IMR-90 (cell line): ENCODE results near the gene COL27A1. TPM values are rescaled to one million over a fixed set of nuclear protein-coding genes. Genes with fewer than 3 reads are reported as not detected.
A peak's percentile ranks its signal among the peaks of the same experiment; 100 is the strongest.

Source experiments
- ATAC-seq: fragments of 200-7000 bp; cut with Tn5 transposase; 2 replicates; pipeline ENCODE4 v1.9.1; 2020; ENCODE audit warnings: low read depth, mild to moderate bottlenecking, moderate library complexity
- BruUV-seq: library from RNA; stranded (reverse); fragments of 400-500 nt; replicated peaks from 2 replicates; lab custom pipeline; 2021; lab: Mats Ljungman, UMichigan
- CTCF ChIA-PET: fragments of 300-600 bp; formaldehyde crosslinking; extraction: SDS; loops from one replicate; lab custom pipeline; 2021; ENCODE audit warnings: antibody characterized with exemption; lab: Yijun Ruan, JAX
- POLR2A ChIA-PET: fragments of 300-600 bp; sonication (Branson Sonifier 250); formaldehyde crosslinking; loops from one replicate; lab custom pipeline; 2022; ENCODE audit warnings: antibody characterized with exemption; ENCODE audit not compliant: unreplicated experiment; lab: Charles Lee
- DNase-seq: peaks from one replicate; pipeline ENCODE4 v3.0.0; 2013
- H2AFZ ChIP-seq: replicated peaks from 2 replicates; pipeline ENCODE3; 2013; ENCODE audit warnings: low read length, mild to moderate bottlenecking; ENCODE audit not compliant: poor library complexity
- H2AK5ac ChIP-seq: 2 replicates; pipeline ENCODE4 v1.6.1; 2013; ENCODE audit warnings: low read depth, low read length, inconsistent platforms
- H2AK9ac ChIP-seq: replicated peaks from 2 replicates; pipeline ENCODE3; 2013; ENCODE audit warnings: mild to moderate bottlenecking, low read depth, low read length, moderate library complexity; ENCODE audit not compliant: poor library complexity
- H2BK120ac ChIP-seq: 2 replicates; pipeline ENCODE4 v1.6.1; 2013; ENCODE audit warnings: low read depth, low read length, inconsistent platforms
- H2BK15ac ChIP-seq: 3 replicates; pipeline ENCODE4 v1.6.1; 2013; ENCODE audit warnings: low read depth, low read length, inconsistent platforms
- H2BK20ac ChIP-seq: 2 replicates; pipeline ENCODE4 v1.6.1; 2013; ENCODE audit warnings: low read depth, mild to moderate bottlenecking, inconsistent platforms, low read length, moderate library complexity
- H2BK5ac ChIP-seq: 2 replicates; pipeline ENCODE4 v1.6.1; 2013; ENCODE audit warnings: mild to moderate bottlenecking, low read depth, low read length, inconsistent platforms; ENCODE audit not compliant: poor library complexity, severe bottlenecking
- H3K14ac ChIP-seq: replicated peaks from 2 replicates; pipeline ENCODE4 v1.6.1; 2013; ENCODE audit warnings: low read depth, low read length, inconsistent platforms
- H3K18ac ChIP-seq: 2 replicates; pipeline ENCODE4 v1.6.1; 2013; ENCODE audit warnings: low read depth, low read length, control low read depth
- H3K23ac ChIP-seq: 2 replicates; pipeline ENCODE4 v1.6.1; 2013; ENCODE audit warnings: low read depth, low read length, inconsistent platforms
- H3K27ac ChIP-seq: 2 replicates; pipeline ENCODE4 v1.5.1; 2013; ENCODE audit warnings: mild to moderate bottlenecking, control low read depth, low read length; ENCODE audit not compliant: insufficient read depth
- H3K27me3 ChIP-seq: 2 replicates; pipeline ENCODE4 v1.6.1; 2013; ENCODE audit warnings: low read length; ENCODE audit not compliant: control insufficient read depth, insufficient read depth
- H3K36me3 ChIP-seq: 2 replicates; pipeline ENCODE4 v1.6.1; 2013; ENCODE audit warnings: low read length, mixed read lengths; ENCODE audit not compliant: control insufficient read depth, insufficient read depth
- H3K4ac ChIP-seq: 2 replicates; pipeline ENCODE4 v1.6.1; 2013; ENCODE audit warnings: low read depth, low read length, inconsistent platforms
- H3K4me1 ChIP-seq: 2 replicates; pipeline ENCODE4 v1.6.1; 2013; ENCODE audit warnings: low read length, mixed read lengths; ENCODE audit not compliant: control insufficient read depth, insufficient read depth
- H3K4me2 ChIP-seq: 2 replicates; pipeline ENCODE4 v1.6.1; 2013; ENCODE audit warnings: low read depth, mild to moderate bottlenecking, control low read depth, low read length, moderate library complexity
- H3K4me3 ChIP-seq: 2 replicates; pipeline ENCODE4 v1.5.1; 2013; ENCODE audit warnings: low read depth, mild to moderate bottlenecking, control low read depth, low read length, moderate library complexity; ENCODE audit not compliant: insufficient read depth
- H3K56ac ChIP-seq: 2 replicates; pipeline ENCODE4 v1.6.1; 2013; ENCODE audit warnings: low read length, inconsistent platforms; ENCODE audit not compliant: insufficient read depth; ENCODE audit errors: extremely low read depth
- H3K79me1 ChIP-seq, 2 experiments: 2 replicates each; pipeline ENCODE4 v1.6.1; 2013; ENCODE audit warnings: low read length in 2 of 2, inconsistent platforms in 1 of 2, low read depth in 1 of 2
- H3K9ac ChIP-seq: 2 replicates; pipeline ENCODE4 v1.6.1; 2013; ENCODE audit warnings: low read depth, low read length, control low read depth
- H3K9me1 ChIP-seq: 2 replicates; pipeline ENCODE4 v1.6.1; 2013; ENCODE audit warnings: low read length, inconsistent platforms; ENCODE audit not compliant: insufficient read depth
- H3K9me3 ChIP-seq: 2 replicates; pipeline ENCODE4 v1.6.1; 2013; ENCODE audit warnings: low read length; ENCODE audit not compliant: control insufficient read depth, insufficient read depth
- H4K20me1 ChIP-seq: 2 replicates; pipeline ENCODE4 v1.6.1; 2013; ENCODE audit warnings: low read length, inconsistent platforms; ENCODE audit not compliant: insufficient read depth
- H4K5ac ChIP-seq: 2 replicates; pipeline ENCODE4 v1.6.1; 2013; ENCODE audit warnings: mild to moderate bottlenecking, low read depth, low read length, control low read depth
- H4K8ac ChIP-seq, 2 experiments: 2 replicates each; pipeline ENCODE4 v1.6.1; 2013; ENCODE audit warnings: low read depth in 2 of 2, low read length in 2 of 2, control low read depth in 1 of 2, inconsistent platforms in 1 of 2
- H4K91ac ChIP-seq: 2 replicates; pipeline ENCODE4 v1.6.1; 2013; ENCODE audit warnings: low read depth, low read length, inconsistent platforms; ENCODE audit not compliant: insufficient read depth
- BHLHE40 ChIP-seq: fragments of 150-350 bp; IDR thresholded peaks from 2 replicates; pipeline ENCODE4 v1.6.1; 2016; ENCODE audit warnings: mild to moderate bottlenecking, low read depth, low read length
- CEBPB ChIP-seq: IDR thresholded peaks from 2 replicates; pipeline ENCODE4 v1.6.1; 2012; ENCODE audit warnings: low read depth, low read length, improper control_type of control experiment
- CHD1 ChIP-seq: IDR thresholded peaks from 2 replicates; pipeline ENCODE4 v1.6.1; 2012; ENCODE audit warnings: low read depth, low read length, improper control_type of control experiment
- FOS ChIP-seq: fragments of 150-350 bp; IDR thresholded peaks from 2 replicates; pipeline ENCODE4 v1.6.1; 2016; ENCODE audit warnings: low read depth, low read length
- MAFK ChIP-seq: IDR thresholded peaks from 2 replicates; pipeline ENCODE4 v1.6.1; 2012; ENCODE audit warnings: low read depth, low read length, improper control_type of control experiment
- MAZ ChIP-seq: IDR thresholded peaks from 2 replicates; pipeline ENCODE4 v1.6.1; 2012; ENCODE audit warnings: low read depth, mild to moderate bottlenecking, low read length, improper control_type of control experiment, moderate library complexity, borderline replicate concordance
- MXI1 ChIP-seq: IDR thresholded peaks from 2 replicates; pipeline ENCODE4 v1.6.1; 2012; ENCODE audit warnings: low read depth, mild to moderate bottlenecking, low read length, moderate library complexity, borderline replicate concordance
- POLR2A ChIP-seq: IDR thresholded peaks from 2 replicates; pipeline ENCODE4 v1.6.1; 2012; ENCODE audit warnings: mild to moderate bottlenecking, low read depth, low read length
- RAD21 ChIP-seq: IDR thresholded peaks from 2 replicates; pipeline ENCODE4 v1.6.1; 2012; ENCODE audit warnings: low read length, improper control_type of control experiment
- WGBS, 2 experiments: methylation state at CpG; one replicate each; pipeline versions ENCODE4 v1.1.5 to v1.1.7; 2013; ENCODE audit warnings: missing lambda C conversion rate in 2 of 2; ENCODE audit not compliant: insufficient read length in 1 of 2; ENCODE audit errors: extremely low coverage in 2 of 2; 5-methylcytosine and 5-hydroxymethylcytosine counted together
- dilution Hi-C: fragments of 300-500 bp; cut with HindIII; formaldehyde crosslinking; loops from one replicate; pipeline ENCODE4 v1.14.3; 2018; ENCODE audit warnings: low sequenced_read_pairs; ENCODE audit not compliant: unreplicated experiment
- in situ Hi-C: fragments of 300-500 bp; cut with MboI; formaldehyde crosslinking; loops from 3 replicates; pipeline ENCODE4 v1.14.3; 2019; ENCODE audit warnings: low sequenced_read_pairs, inconsistent platforms, mixed read lengths
- intact Hi-C: fragments of 100-400 bp; cut with micrococcal nuclease; formaldehyde crosslinking; loops from 2 replicates; pipeline ENCODE4 v1.10.0; 2022
- polyA plus RNA-seq, 3 experiments: library from polyadenylated mRNA; depleted of rRNA; stranded (reverse); fragments of >200 nt; gene quantifications; 2 replicates each; pipeline ENCODE4 v1.2.3, GENCODE V29; 2012; ENCODE audit warnings: low replicate concordance in 1 of 3
- total RNA-seq: library from RNA; depleted of rRNA; stranded (reverse); fragments of >200 nt; gene quantifications from 2 replicates; pipeline ENCODE4 v1.2.3, GENCODE V29; 2012
- TF ChIP-seq, protein P1 (sequence below): fragments of 150-350 bp; IDR thresholded peaks from 2 replicates; pipeline ENCODE4 v1.6.1; 2016; ENCODE audit warnings: low read depth, mild to moderate bottlenecking, low read length, moderate library complexity, borderline replicate concordance
- TF ChIP-seq, protein P2 (sequence below): conservative IDR thresholded peaks from 2 replicates; pipeline ENCODE4 v1.5.1; 2012; ENCODE audit warnings: mild to moderate bottlenecking, low read depth, low read length, improper control_type of control experiment

Gene COL27A1
- total and polyA plus RNA-seq, 2 of the 4 experiments (the other 2 are of a cell fraction) = 3.2 to 18.3 TPM

DNA sequence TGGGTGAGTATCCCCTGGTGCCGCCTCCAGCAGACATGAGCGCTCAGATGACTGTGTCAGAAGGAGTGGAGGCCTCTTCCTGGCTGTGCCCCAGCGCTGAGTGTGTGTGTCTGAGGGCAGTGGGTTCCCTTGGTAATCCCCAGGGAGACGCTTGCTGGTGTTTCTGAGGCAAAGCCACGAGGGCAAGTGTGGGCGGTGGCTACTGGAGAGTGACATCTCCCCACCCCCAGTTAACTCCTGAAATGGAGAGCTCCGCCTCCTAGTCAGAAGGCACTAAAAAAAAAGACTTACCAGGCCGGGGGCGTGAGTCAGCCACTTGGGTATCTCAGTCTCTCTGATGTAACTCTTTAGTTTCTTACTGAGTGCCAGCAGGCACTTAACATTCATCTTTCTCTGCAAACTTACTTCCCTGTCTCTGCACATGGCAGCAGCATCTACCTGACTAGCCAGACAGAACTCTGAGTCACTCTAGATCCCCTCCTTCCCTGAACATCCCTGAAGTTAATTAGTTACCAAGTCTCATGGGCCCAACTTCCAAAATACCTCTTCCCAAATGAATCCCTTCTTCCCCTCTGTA lies 193.7 kb downstream of the COL27A1 start (continued):
- TF ChIP-seq, protein P1, sequence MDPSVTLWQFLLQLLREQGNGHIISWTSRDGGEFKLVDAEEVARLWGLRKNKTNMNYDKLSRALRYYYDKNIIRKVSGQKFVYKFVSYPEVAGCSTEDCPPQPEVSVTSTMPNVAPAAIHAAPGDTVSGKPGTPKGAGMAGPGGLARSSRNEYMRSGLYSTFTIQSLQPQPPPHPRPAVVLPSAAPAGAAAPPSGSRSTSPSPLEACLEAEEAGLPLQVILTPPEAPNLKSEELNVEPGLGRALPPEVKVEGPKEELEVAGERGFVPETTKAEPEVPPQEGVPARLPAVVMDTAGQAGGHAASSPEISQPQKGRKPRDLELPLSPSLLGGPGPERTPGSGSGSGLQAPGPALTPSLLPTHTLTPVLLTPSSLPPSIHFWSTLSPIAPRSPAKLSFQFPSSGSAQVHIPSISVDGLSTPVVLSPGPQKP = no peak

GRCh38 chr9:114349713-114350480 lies 194.6 kb downstream of the COL27A1 start:
- Histone ChIP-seq H3K4me2 (no peak overlapping the region), H3K4ac (peak overlapping the region; percentile 84), H2BK20ac (peak overlapping the region; percentile 94), H2AFZ (peak overlapping the region; percentile 8), H2AK9ac (peak overlapping the region; percentile 88), H2AK5ac (peak overlapping the region; percentile 93), H3K9me1 (peaks cover 18% of the 10 kb centered on the region), H3K23ac (peak overlapping the region; percentile 77), H2BK15ac (peak overlapping the region; percentile 68; the same call in 2 of the 3 replicates), H3K4me1 (peaks cover 13% of the 10 kb centered on the region), H3K27ac (peak overlapping the region; percentile 45; the same call in 1 of the 2 replicates), H3K79me1 (peaks cover 0 to 12% of the 10 kb centered on the region in 2 experiments; a peak in 1 of 4 replicates), H3K9ac (no peak overlapping the region), H4K8ac (peak overlapping the region; percentile 21 to 74; a peak in 3 of 4 replicates), H3K27me3 (no peaks in the 10 kb centered on the region), H3K4me3 (no peak overlapping the region), H4K91ac (peak overlapping the region; percentile 88), H2BK120ac (peak overlapping the region; percentile 91), H4K20me1 (peaks cover 7% of the 10 kb centered on the region; the same call in 1 of the 2 replicates), H3K9me3 (no peaks in the 10 kb centered on the region), H3K14ac (peak overlapping the region; percentile 80), H2BK5ac (peak overlapping the region; percentile 39), H3K36me3 (peaks cover 47% of the 10 kb centered on the region), H3K18ac (no peak overlapping the region), H4K5ac (no peak overlapping the region), H3K56ac (no peak overlapping the region; the same call in 1 of the 2 replicates)
- no TSS peak for BruUV-seq
- TF ChIP-seq CHD1 (no peak), POLR2A (no peak), BHLHE40 (no peak), MXI1 (no peak), MAZ (no peak), CEBPB (no peak), MAFK (no peak), FOS (no peak), RAD21 (no peak)
- TF ChIP-seq, protein P2, sequence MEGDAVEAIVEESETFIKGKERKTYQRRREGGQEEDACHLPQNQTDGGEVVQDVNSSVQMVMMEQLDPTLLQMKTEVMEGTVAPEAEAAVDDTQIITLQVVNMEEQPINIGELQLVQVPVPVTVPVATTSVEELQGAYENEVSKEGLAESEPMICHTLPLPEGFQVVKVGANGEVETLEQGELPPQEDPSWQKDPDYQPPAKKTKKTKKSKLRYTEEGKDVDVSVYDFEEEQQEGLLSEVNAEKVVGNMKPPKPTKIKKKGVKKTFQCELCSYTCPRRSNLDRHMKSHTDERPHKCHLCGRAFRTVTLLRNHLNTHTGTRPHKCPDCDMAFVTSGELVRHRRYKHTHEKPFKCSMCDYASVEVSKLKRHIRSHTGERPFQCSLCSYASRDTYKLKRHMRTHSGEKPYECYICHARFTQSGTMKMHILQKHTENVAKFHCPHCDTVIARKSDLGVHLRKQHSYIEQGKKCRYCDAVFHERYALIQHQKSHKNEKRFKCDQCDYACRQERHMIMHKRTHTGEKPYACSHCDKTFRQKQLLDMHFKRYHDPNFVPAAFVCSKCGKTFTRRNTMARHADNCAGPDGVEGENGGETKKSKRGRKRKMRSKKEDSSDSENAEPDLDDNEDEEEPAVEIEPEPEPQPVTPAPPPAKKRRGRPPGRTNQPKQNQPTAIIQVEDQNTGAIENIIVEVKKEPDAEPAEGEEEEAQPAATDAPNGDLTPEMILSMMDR = no peak
- 94% methylated on average over 3 of the region's 10 CpGs; no CpG with 5 or more reads in 1 of the 2 experiments for WGBS, 2 experiments
- ChIA-PET CTCF (no interaction called here), POLR2A (interaction anchor here (0.6 kb wide), 1 partner anchor 238 kb away, joined by 4 read pairs; the partner anchor contains the start of gene ATP6V1G1)
- in situ Hi-C loops (no loop called here), intact Hi-C loops (no loop called here), dilution Hi-C loops (no loop called here)
- DNase-seq (no peak), ATAC-seq (no peak)
